ENCODE data around the gene POLR1H.

POLR1H gene

GRCh38 chr6:30062471-30063178 is 1.6 kb downstream of the POLR1H start:
- DNase-seq (ENCODE audit: low read depth): no peak

- no peak for DNase-seq (ENCODE audit: low read depth)
These were observed 2.2 kb downstream of the POLR1H start for GRCh38 chr6:30063315-30063714.

- no peak for DNase-seq (ENCODE audit: low read depth)
These were observed 5.0 kb downstream of the POLR1H start for GRCh38 chr6:30066082-30066481.

- DNase-seq (ENCODE audit: low read depth): peak; percentile 98
These were observed 5.8 kb downstream of the POLR1H start, which contains the start of gene PPP1R11 for GRCh38 chr6:30066577-30067459. PPP1R11 (plus strand) TSS chr6:30067198; CDS start chr6:30067411, 213 bp downstream.

GRCh38 chr6:30067460-30068139 is 6.5 kb downstream of the POLR1H start:
- DNase-seq (ENCODE audit: low read depth): no peak

- no peak for DNase-seq (ENCODE audit: low read depth)
These were observed 10.2 kb downstream of the POLR1H start for GRCh38 chr6:30071081-30071818.

GRCh38 chr6:30071858-30072257 is 10.8 kb downstream of the POLR1H start:
- DNase-seq (ENCODE audit: low read depth): no peak

GRCh38 chr6:30073489-30074235 is 12.6 kb downstream of the POLR1H start:
- no peak for DNase-seq (ENCODE audit: low read depth)

GRCh38 chr6:30074331-30075093 is 13.4 kb downstream of the POLR1H start:
- no peak for DNase-seq (ENCODE audit: low read depth)

- DNase-seq (ENCODE audit: low read depth): no peak
These were observed 14.2 kb downstream of the POLR1H start, which contains the start of gene RNF39 for GRCh38 chr6:30075094-30075789. RNF39 (minus strand) TSS chr6:30075769; CDS start chr6:30075585, 184 bp downstream.

- no peak for DNase-seq (ENCODE audit: low read depth)
These were observed 15.0 kb downstream of the POLR1H start for GRCh38 chr6:30075790-30076732.

GRCh38 chr6:30077218-30077617 is 16.2 kb downstream of the POLR1H start:
- no peak for DNase-seq (ENCODE audit: low read depth)

- no peak for DNase-seq (ENCODE audit: low read depth)
These were observed 26.8 kb downstream of the POLR1H start for GRCh38 chr6:30087876-30088275.

- peak; percentile 57 for DNase-seq (ENCODE audit: low read depth)
These were observed 30.7 kb downstream of the POLR1H start for GRCh38 chr6:30091577-30092381.

GRCh38 chr6:30092852-30093543 is 31.9 kb downstream of the POLR1H start:
- no peak for DNase-seq (ENCODE audit: low read depth)

GRCh38 chr6:30093951-30094661 is 33.0 kb downstream of the POLR1H start:
- DNase-seq (ENCODE audit: low read depth): no peak
